Body of pancreas (tissue), 4 donors: ENCODE results near the gene FREM3.

Experiments used
- CTCF ChIP-seq, 7 experiments: fragments of 450-650 bp in 4 of 7; fragments of 200-600 bp in 3 of 7; sonication (generic) in 3 of 7; IDR thresholded peaks; one replicate each; pipeline ENCODE4 v1.5.1; 2016 to 2019; ENCODE audit warnings: antibody characterized with exemption in 7 of 7
- POLR2A ChIP-seq, 3 donors: fragments of 450-650 bp; IDR thresholded peaks; one replicate each; pipeline ENCODE4 v1.6.1; 2016; ENCODE audit warnings: antibody characterized with exemption in 3 of 3, mild to moderate bottlenecking in 2 of 3

GRCh38 chr4:143531380-143531779, 169.1 kb downstream of the FREM3 start:
- TF ChIP-seq CTCF (IDR thresholded peaks at IDR 0.05) (peak in 2 of 7 experiments; percentile 4 to 6), POLR2A (IDR thresholded peaks at IDR 0.05) (no peak)
